Suprapubic skin (tissue), 4 donors: Measurements from ENCODE around the gene SH2B3. TPM values are rescaled to one million over a fixed set of nuclear protein-coding genes. Genes with fewer than 3 reads are reported as not detected.

ENCODE experiments used
- DNase-seq, 2 donors: peaks; one replicate each; pipeline ENCODE4 v3.0.0-alpha.2; 2019; ENCODE audit warnings: low spot score in 2 of 2
- H3K27ac ChIP-seq: fragments of 200-600 bp; sonication (generic); one replicate; pipeline ENCODE4 v1.5.1; 2019
- H3K27me3 ChIP-seq: fragments of 200-600 bp; sonication (generic); one replicate; pipeline ENCODE4 v1.5.1; 2019
- H3K36me3 ChIP-seq: fragments of 200-600 bp; sonication (generic); one replicate; pipeline ENCODE4 v1.5.1; 2019
- H3K4me1 ChIP-seq: fragments of 200-600 bp; sonication (generic); one replicate; pipeline ENCODE4 v1.5.1; 2019
- H3K4me3 ChIP-seq: fragments of 200-600 bp; sonication (generic); one replicate; pipeline ENCODE4 v1.5.1; 2019; ENCODE audit warnings: mild to moderate bottlenecking
- H3K9me3 ChIP-seq: fragments of 200-600 bp; sonication (generic); one replicate; pipeline ENCODE4 v1.5.1; 2019
- EP300 ChIP-seq: sonication (generic); formaldehyde crosslinking; IDR thresholded peaks from one replicate; pipeline ENCODE4 v1.6.1; 2017; ENCODE audit warnings: antibody characterized with exemption
- POLR2A ChIP-seq, 2 donors: fragments of 450-650 bp; IDR thresholded peaks; one replicate each; pipeline ENCODE4 v1.6.1; 2017; ENCODE audit warnings: antibody characterized with exemption in 2 of 2, mild to moderate bottlenecking in 2 of 2, moderate library complexity in 2 of 2
- POLR2AphosphoS5 ChIP-seq, 3 donors: sonication (generic); formaldehyde crosslinking; IDR thresholded peaks; one replicate each; pipeline ENCODE4 v1.6.1; 2017; ENCODE audit warnings: antibody characterized with exemption in 3 of 3
- WGBS: methylation state at CpG from one replicate; pipeline ENCODE4 v1.1.5; 2018; 5-methylcytosine and 5-hydroxymethylcytosine counted together
- total RNA-seq, 4 donors: library from RNA; depleted of rRNA; stranded (reverse); fragments of >200 nt; gene quantifications; one replicate each; pipeline ENCODE4 v1.1.0, GENCODE V29; 2016
- TF ChIP-seq, protein P1 (sequence below), 2 donors: fragments of 200-600 bp in 1 of 2; fragments of 450-650 bp in 1 of 2; sonication (generic) in 1 of 2; IDR thresholded peaks; one replicate each; pipeline ENCODE4 v1.5.1; 2016 to 2019; ENCODE audit warnings: antibody characterized with exemption in 2 of 2, mild to moderate bottlenecking in 1 of 2, moderate library complexity in 1 of 2

SH2B3 gene
- total RNA-seq, 4 donors from 2014 or later, result 3.4 to 7.1 (median 4.2) TPM

DNA sequence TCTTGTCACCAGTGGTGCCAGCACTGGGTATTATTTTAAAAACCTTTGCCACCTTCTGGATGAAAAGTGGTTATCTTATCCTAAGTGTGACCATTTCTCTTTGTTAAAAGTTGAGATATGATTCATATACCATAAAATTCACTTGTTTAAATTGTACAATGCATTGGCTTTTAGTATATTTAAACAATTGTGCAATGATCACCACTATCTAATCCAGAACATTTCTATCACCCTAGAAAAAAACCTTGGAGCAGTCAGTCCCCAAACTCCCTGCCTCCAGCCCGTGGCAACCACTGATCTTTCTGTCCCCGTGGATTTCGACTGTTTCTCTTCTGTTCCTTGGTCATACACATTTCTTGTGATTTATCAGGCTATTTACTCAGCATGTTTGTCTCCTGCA, 28.3 kb downstream of the SH2B3 start:
- TF ChIP-seq POLR2AphosphoS5 (IDR thresholded peaks at IDR 0.05) (no peak), EP300 (no peak), POLR2A (IDR thresholded peaks at IDR 0.05) (no peak)
- TF ChIP-seq, protein P1, sequence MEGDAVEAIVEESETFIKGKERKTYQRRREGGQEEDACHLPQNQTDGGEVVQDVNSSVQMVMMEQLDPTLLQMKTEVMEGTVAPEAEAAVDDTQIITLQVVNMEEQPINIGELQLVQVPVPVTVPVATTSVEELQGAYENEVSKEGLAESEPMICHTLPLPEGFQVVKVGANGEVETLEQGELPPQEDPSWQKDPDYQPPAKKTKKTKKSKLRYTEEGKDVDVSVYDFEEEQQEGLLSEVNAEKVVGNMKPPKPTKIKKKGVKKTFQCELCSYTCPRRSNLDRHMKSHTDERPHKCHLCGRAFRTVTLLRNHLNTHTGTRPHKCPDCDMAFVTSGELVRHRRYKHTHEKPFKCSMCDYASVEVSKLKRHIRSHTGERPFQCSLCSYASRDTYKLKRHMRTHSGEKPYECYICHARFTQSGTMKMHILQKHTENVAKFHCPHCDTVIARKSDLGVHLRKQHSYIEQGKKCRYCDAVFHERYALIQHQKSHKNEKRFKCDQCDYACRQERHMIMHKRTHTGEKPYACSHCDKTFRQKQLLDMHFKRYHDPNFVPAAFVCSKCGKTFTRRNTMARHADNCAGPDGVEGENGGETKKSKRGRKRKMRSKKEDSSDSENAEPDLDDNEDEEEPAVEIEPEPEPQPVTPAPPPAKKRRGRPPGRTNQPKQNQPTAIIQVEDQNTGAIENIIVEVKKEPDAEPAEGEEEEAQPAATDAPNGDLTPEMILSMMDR (IDR thresholded peaks at IDR 0.05), result no peak
- peak overlapping the region; percentile 17 for H3K4me3 ChIP-seq
- WGBS, result 52% methylated on average over 3 of the region's 3 CpGs

DNA sequence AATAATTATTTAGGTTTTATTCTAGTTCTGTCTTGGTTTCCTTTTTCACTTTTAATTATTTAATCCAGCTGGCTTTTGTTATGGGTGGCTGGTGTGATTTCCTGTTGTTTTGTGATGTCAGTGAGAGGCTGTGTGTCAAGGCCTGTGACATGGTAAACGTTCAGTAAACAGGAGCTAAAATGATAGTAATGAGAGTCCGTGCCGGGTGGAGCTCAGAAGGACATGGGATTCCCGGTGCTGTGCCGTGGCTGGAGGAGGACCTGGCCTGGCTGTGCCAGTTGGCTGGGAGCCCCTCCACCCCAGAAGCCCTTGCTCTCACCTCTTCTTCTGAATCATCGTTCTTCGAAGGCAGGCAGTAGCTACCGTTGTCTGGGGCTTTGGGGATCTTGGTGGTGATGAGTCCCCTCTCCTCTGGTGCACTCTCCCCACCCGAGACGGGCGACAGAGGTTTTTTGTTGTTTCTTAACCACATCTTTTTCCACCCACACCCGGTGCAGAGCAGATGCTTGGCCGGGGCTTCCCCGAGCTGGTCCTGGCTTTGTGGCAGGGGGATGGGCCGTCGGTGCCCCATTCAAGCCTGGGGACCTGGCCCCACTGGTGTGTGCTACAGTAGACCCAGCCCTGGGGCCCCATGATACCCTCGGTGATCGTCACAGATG, 29.1 kb downstream of the SH2B3 start:
- H3K27me3 ChIP-seq, result no peaks in the 10 kb centered on the region
- TF ChIP-seq POLR2A (IDR thresholded peaks at IDR 0.05), result no peak
- H3K4me3 ChIP-seq, result peak overlapping the region; percentile 17
- whole genome bisulfite sequencing, result 30% methylated on average over 15 of the region's 18 CpGs
- H3K4me1 ChIP-seq, result peaks cover 74% of the 10 kb centered on the region
- H3K9me3 ChIP-seq, result no peaks in the 10 kb centered on the region
- H3K36me3 ChIP-seq, result no peaks in the 10 kb centered on the region
- peak in 1 of 2 donors; percentile 80 for DNase-seq
- H3K27ac ChIP-seq, result peak overlapping the region; percentile 64

More for the DNA sequence above, 28.3 kb downstream of the SH2B3 start:
- DNase-seq, result no peak
- Histone ChIP-seq H3K4me1 (peaks cover 78% of the 10 kb centered on the region), H3K9me3 (no peaks in the 10 kb centered on the region), H3K36me3 (no peaks in the 10 kb centered on the region), H3K27ac (peak overlapping the region; percentile 64), H3K27me3 (no peaks in the 10 kb centered on the region)

DNA sequence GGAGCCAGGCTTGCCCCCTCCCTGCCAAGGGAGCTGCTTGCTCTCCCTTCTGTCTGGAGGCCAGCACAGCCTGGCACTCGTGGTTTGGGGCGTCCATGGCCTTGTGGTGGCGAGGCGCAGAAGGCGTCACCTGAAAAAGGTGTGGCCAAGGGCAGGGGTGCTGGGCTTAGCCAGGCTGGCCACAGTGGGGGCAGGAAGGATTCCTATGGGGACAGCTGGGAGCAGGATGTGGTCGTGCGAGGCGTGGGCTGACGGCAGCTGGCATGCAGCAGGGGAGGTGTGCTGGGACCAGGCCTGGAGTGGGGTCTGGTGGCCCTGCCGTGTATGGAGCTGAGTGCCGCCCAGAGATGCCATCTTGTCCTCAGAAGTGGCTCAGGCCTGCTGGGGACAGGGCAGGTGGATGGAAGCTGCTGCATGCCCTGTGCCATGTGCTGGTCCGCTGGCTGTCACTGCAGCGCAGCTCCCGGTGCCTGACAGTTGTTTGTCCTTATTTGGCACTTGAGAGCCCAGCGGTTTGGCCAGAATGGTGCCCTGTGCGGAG, 30.0 kb downstream of the SH2B3 start:
- Histone ChIP-seq H3K4me3 (no peak overlapping the region), H3K36me3 (no peaks in the 10 kb centered on the region), H3K27me3 (no peaks in the 10 kb centered on the region), H3K4me1 (peaks cover 74% of the 10 kb centered on the region), H3K9me3 (no peaks in the 10 kb centered on the region), H3K27ac (peak overlapping the region; percentile 64)
- WGBS, result 78% methylated on average over 6 of the region's 16 CpGs
- no peak for DNase-seq
- TF ChIP-seq POLR2AphosphoS5 (IDR thresholded peaks at IDR 0.05) (no peak), POLR2A (IDR thresholded peaks at IDR 0.05) (no peak), EP300 (no peak)
- TF ChIP-seq, protein P1 (IDR thresholded peaks at IDR 0.05), result no peak

DNA sequence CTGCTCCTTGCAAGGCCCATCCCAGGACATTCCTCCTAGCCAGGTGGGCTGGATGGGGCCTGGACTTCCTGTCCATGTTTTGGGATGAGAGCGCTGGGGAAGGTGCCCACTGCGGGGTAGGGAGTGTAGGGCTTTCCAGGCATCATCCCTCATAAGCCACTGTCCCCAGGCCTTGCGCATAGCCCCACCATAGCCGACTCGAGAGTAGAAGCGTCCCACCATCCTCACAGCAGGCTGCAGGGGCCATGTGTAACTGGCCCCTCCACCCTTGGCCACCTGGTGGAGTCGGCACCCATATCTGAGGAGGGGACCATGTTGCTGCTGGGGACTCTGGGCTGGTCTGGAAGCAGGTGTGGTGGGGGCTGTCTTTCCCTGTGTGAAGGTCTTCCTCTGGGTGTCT, 30.5 kb downstream of the SH2B3 start:
- Histone ChIP-seq H3K4me1 (peaks cover 74% of the 10 kb centered on the region), H3K27me3 (no peaks in the 10 kb centered on the region), H3K27ac (peak overlapping the region; percentile 11), H3K9me3 (no peaks in the 10 kb centered on the region), H3K36me3 (no peaks in the 10 kb centered on the region), H3K4me3 (no peak overlapping the region)
- TF ChIP-seq, protein P1 (IDR thresholded peaks at IDR 0.05), result no peak
- no peak for TF ChIP-seq EP300
- no peak for TF ChIP-seq POLR2AphosphoS5 (IDR thresholded peaks at IDR 0.05)
- TF ChIP-seq POLR2A (IDR thresholded peaks at IDR 0.05), result no peak
- no peak for DNase-seq
- no CpG with 5 or more reads among the region's 7 CpGs for WGBS

DNA sequence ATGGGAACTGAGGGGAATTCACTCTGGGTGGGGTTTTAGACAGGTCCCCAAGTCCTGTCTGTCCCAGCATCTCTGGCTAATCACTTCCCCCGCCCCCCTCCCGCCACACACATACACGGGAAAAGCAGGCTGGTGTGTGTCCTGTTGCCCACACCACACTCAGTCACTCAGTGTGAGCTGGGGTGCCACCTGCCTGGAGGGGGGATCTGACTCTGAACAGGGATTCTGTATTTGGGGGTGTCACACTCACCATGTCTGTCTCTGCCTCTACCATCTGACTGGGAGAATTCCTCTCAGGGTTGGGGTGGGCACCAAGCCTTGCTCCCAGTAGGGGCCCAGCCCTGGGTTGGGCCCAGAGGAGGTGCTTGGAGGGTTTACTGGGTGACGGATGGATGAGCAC, 31.1 kb downstream of the SH2B3 start:
- Histone ChIP-seq H3K27ac (no peak overlapping the region), H3K36me3 (no peaks in the 10 kb centered on the region), H3K9me3 (no peaks in the 10 kb centered on the region), H3K27me3 (no peaks in the 10 kb centered on the region), H3K4me1 (peaks cover 71% of the 10 kb centered on the region), H3K4me3 (no peak overlapping the region)
- no peak for TF ChIP-seq POLR2AphosphoS5 (IDR thresholded peaks at IDR 0.05)
- TF ChIP-seq, protein P1 (IDR thresholded peaks at IDR 0.05), result no peak
- TF ChIP-seq EP300, result no peak
- no peak for TF ChIP-seq POLR2A (IDR thresholded peaks at IDR 0.05)
- no peak for DNase-seq
- 71% methylated on average over 4 of the region's 4 CpGs for WGBS
